Inflammatory macrophage (primary cell): Measurements from ENCODE around the gene PTPN6.
A peak's percentile ranks its signal among the peaks of the same experiment; 100 is the strongest.

Experiments
- DNase-seq, 2 donors: peaks; one replicate each; pipeline ENCODE4 v3.0.0-alpha.2; 2020 to 2022

The PTPN6 gene

GRCh38 chr12:6942331-6942665, 8.9 kb upstream of the PTPN6 start:
- DNase-seq: no peak

- DNase-seq: peak; percentile 84 to 87
These were observed 7.8 kb upstream of the PTPN6 start for GRCh38 chr12:6943389-6943721.

DNA sequence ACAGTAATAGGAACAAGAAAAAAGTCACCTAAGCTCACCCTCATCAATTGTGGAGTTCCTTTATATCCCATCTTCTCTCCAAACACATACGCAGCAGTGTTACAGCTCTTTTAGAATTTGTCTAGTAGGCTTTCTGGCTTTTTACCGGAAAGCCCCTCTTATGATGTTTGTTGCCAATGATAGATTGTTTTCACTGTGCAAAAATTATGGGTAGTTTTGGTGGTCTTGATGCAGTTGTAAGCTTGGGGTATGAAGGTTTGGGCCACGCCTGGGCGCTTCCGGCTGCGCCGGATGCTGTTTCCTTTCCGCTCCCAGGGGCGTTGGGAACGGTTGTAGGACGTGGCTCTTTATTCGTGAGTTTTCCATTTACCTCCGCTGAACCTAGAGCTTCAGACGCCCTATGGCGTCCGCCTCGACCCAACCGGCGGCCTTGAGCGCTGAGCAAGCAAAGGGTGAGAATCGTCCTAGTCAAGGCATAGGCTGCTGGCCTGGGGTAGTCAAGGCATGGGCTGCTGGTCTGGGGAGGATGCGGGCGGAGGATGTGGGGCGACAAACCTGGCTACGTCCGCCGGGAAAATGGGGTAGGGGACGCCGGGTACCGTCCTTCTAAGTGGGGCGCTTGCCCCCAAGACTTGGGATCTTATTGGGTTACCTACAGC, 7.3 kb upstream of the PTPN6 start, which contains the start of the genes C12orf57 and RNU7-1:
Gene C12orf57, plus strand, starts transcription at position 301 of the 659 bp plus-strand sequence. Its CDS starts 100 bp downstream, at position 401.
Gene RNU7-1, plus strand, starts transcription at position 95 of the 659 bp plus-strand sequence.
- DNase-seq: peak; percentile 90 to 95

- peak; percentile 88 to 90 for DNase-seq
These were observed 6.6 kb upstream of the PTPN6 start for GRCh38 chr12:6944381-6945186.

DNA sequence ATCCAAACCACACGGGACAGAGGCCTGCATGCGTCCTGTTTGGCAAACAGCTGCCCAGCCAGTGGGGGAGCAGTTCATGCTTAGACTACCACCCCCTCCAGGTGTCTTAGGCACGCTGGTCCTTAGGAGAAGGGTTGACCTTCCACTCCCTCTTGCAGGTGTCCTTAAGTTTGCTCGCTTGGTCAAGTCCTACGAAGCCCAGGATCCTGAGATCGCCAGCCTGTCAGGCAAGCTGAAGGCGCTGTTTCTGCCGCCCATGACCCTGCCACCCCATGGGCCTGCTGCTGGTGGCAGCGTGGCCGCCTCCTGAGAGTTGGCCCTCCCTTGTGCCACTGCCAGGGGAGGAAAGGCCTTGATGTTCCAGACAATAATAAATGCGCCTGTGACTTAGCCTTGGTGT, 5.5 kb upstream of the PTPN6 start:
- DNase-seq: no peak

DNA sequence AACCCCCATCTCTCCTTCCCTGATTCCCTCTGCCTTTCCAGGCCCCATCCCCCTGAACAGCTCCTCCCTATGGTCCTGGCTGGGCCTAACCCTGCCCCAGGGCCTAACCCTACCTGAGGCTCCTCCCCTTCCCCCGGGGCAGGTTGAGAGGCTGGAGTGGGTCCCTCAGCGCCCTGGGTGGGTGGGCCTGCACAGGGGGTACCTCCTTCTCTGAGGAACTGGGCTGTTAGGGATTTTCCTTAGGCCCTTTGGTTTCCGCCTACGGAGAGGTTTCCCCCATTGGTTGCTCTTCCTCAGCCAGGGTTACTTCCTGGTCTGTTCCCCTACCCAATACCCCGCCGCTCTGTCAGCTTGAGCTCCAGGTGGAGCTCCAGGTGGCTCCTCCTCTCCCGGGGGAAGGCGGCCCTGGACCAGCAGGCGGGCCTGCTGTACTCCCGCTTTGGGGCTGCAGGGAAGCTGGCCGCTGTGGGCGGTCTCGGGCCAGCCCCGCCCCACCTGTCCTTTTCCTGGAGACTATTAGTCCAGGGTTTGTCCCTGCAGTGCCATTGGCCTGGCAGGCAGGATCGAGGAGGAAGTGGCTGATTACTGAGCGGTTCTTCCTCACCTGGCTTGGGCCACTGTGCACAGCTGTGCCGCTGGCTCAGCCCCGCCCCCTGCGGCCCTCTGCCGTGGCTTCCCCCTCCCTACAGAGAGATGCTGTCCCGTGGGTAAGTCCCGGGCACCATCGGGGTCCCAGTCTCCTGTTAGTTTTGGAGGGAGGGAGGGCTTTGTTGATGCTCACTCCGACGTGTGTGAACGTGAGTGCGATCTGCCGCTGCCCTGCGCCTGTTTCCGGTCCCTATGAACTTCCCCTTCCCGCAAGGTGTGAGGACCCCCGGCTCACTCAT, 4.9 kb upstream of the PTPN6 start:
- peak; percentile 26 to 66 for DNase-seq

GRCh38 chr12:6946920-6947374, 4.2 kb upstream of the PTPN6 start:
- DNase-seq: no peak

- DNase-seq: no peak
These were observed 3.5 kb upstream of the PTPN6 start for GRCh38 chr12:6947615-6948014.

DNA sequence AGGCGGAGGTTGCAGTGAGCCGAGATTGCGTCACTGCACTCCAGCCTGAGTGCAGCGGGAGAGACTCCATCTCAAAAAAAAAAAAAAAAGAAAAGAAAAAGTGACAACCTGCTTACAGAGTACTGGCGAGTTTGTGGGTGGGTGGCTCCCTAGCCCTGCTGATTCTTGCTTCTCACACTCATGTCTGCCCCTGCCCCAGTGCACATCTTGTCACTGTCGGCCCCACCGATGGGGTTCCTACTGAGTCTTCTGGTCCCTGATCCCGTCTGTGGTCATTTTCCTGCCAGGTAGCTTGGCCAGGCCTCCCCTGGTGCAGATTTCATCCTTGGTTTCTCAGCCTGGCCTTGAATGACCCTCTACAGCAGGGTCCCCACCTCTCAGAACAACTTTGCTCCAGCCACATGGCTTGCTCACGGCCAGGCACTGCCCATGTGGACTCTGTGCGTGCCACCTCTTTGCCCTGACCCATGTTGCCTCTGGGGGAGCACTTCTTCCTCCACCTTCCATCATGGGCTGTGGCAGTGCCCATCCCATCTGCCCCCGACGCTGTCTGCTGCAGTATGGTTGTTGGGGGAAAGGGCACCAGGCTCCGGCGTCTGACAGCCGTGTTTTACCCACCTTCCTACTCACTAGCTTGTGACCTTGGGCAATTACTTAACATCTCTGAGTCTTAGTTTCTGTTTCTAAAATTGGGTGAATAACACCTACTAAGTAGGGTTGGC, 2.1 kb upstream of the PTPN6 start:
- peak; percentile 87 to 92 for DNase-seq

DNA sequence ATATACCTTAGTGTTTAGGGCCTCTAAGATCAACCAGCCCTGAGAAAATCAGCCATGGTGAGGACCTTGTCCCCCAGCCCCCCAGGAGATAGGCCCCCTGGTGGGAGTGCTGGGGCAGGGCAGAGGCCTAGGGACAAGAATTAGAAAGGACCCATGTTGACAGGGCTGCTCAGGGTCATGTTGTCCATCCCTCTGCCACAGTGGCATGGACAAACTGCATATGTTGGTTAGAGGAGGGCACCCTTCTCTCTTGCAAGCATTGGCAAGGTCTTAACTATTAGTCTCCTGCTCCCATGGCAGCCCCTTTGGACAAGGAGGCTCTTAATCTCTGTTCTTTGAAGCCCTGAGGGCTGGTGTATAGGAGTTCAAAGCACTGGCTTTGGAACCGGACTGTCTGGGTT, 755 bp upstream of the PTPN6 start:
- no peak for DNase-seq

GRCh38 chr12:6951551-6952120, 480 bp downstream of the PTPN6 start:
- DNase-seq: no peak

DNA sequence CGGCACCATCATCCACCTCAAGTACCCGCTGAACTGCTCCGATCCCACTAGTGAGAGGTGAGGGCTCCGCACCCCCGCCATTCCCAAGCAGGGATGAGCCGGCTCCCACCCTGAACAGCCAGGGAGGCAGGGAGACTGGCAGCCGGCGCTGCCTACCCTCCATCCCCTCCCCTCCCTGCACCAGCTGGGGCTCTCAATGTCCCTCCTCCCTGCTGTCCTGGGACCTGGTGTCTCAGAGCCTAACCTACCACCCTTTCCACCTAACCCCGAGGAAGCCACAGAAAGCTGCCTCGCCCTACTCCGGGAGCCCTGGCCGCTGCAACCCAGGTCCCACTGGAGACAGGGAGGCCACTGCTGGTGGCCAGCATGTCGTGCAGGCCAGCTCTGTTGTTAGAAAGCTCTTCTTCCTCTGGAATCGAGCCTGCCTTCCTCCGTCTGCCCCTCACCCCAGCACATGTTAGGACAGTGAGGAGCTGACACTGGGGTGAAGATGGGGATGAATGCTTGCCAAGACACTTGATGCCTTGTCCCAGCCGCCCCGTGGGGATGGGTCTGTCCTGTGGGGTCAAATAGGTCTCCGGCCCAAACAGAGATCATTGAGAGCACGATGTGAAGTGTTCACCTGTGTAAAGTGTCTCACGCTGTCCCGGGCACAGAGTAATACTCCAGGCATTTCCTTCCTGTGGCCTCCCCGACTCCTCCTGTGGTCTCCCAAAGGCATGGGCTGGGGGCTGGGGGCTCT, 1.1 kb downstream of the PTPN6 start:
- DNase-seq: no peak

DNA sequence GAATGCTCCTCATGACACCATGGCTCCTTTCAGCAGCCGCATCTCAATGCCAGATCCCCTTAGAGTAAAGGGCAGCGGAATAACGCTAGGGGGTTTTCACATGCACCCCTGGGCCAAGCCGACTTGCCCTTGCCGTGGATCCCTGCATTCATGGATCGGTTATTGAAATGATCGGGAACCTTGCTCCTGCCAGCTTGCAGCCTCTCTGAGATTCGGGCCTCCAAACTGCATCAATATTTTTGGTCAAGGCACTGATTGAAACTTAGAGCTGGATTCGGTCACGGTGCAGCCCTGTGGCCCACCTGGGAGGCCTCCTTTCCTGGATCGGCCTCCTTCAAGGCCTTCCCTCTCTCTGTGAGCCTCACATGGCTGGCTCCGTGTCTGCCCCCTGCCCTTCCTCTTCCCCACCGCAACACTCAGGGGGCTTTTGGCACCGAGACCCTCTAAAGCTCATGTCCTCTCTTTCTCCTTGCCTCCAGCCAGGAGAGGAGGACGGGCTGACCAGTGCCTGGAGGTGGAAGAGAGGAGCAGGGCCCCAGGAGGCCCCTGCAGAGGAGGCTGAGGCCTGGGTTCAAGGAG, 1.8 kb downstream of the PTPN6 start:
- DNase-seq: no peak

- peak; percentile 88 to 95 for DNase-seq
These were observed 2.5 kb downstream of the PTPN6 start for GRCh38 chr12:6953442-6954315.

DNA sequence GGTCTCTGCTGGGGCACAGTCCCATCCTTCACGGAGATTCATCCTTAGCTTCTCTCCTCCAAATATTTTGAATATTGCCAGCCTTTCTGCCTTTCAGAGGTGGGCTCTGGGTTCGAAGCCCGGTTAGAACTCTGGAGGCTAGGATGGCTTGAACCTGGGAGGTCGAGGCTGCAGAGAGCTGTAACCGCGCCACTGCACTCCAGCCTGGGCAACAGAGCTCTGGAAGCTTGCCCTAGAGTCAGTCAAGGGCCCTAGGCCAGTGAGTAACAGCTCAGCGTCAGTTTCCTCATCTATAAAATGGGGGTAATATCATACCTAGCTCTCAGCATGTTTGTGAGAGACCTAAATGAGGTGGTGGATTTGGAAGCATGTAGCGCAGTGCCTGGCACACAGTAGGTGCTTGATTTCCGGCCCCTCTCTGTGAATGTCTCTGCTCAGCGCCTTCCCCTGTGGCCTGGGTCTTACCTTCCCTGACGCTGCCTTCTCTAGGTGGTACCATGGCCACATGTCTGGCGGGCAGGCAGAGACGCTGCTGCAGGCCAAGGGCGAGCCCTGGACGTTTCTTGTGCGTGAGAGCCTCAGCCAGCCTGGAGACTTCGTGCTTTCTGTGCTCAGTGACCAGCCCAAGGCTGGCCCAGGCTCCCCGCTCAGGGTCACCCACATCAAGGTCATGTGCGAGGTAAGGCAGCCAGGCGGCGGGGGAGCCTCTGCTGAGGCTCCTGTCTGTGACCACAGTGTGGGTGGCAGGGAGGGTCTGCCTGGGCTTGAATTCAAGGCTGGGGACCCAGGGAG, 3.4 kb downstream of the PTPN6 start:
- DNase-seq: peak in 1 of 2 donors; percentile 22

- DNase-seq: peak in 1 of 2 donors; percentile 47
These were observed 4.2 kb downstream of the PTPN6 start for GRCh38 chr12:6955108-6956020.

DNA sequence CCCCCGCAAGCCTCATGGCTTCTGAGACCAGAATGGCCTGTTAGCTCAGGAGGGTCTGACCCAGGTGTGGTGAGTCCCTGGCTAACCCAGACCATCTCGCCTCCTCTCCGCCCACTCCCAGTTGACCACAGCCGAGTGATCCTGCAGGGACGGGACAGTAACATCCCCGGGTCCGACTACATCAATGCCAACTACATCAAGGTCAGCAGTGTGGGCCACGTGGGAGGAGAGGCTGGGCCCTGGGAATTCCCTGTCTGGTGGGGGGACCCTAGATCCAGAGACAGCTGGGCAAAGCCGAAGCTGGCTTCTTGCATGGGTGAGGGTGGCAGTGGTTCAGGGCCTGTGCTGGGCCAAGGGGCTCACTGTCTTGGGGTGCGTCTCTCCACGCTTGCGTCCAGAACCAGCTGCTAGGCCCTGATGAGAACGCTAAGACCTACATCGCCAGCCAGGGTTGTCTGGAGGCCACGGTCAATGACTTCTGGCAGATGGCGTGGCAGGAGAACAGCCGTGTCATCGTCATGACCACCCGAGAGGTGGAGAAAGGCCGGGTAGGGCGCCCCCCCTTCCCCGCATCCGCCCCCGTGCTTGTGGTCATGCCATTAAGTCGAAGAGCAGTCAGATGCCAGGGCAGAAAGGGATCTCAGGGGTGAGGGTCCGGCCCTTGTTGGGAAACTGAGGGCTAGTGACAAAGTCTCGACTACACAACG, 5.0 kb downstream of the PTPN6 start:
- DNase-seq: peak in 1 of 2 donors; percentile 62
